ENCODE results near the gene LAMB3.

LAMB3 gene

GRCh38 chr1:209630383-209631225 lies 21.6 kb downstream of the LAMB3 start:
- DNase-seq, result no peak

DNA sequence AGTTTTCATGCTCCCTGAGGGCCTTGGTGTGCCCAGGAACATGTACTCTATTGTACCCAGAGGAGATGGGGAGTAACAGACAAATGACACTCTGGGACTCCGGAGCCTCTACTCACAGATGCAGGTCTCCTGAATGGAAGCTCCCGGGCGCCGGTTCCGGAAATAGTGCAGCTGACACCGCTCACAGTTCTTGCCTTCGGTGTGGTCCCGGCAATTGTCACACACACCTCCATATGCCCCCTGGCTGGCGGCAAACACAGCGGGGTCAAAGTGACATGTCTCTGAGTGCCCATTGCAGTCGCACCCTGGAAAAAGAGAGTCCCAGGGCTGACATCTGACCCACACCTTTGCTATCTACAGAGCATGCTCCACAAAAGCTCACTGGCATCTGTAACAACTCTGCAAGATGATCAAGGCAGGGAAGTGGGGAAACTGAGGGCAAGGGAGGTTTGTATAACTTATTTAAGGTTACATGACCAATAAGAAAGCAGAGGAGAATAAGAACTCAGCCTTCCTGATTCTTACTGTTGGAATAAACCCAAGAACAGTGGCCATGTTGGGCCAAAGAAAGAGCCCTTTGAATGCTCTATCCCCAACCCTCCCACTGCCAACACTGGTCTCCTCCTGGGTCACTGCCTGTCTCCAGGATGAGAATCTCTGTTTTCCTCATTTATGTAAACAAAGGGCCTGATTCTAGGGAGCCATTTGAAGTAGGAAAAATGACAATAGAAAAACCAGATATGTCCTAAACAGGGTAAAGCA lies 22.4 kb downstream of the LAMB3 start:
- DNase-seq, result no peak

DNA sequence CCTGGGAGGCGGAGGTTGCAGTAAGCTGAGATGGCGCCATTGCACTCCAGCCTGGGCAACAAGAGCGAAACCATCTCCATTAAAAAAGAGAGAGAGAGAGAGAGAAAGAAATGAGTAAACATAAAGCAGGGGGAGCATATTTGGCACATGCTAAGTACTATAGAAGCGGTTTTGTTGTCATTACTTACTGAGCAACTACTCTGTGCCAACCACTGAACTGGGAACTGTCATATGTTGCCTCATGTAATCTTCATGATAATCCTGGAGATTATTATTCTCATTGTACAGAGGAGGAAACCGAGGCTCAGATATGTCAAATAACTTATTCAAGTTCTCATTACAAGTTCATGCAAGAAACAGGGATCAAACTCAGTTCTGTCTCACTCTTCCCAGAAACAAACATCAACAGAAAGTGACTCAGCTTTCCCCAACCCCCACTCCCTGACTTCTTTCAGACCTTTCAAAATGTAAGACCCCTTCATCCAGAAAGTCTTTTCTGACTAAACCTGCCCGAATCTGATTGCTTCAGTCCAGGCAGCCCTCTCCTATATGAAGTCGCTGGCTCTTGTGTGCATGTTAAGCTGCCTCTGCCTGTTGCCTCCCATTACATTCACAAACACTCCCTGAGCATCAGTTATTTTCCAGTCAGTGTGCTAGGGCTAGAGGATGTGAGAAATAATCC lies 23.5 kb downstream of the LAMB3 start:
- DNase-seq, result no peak

DNA sequence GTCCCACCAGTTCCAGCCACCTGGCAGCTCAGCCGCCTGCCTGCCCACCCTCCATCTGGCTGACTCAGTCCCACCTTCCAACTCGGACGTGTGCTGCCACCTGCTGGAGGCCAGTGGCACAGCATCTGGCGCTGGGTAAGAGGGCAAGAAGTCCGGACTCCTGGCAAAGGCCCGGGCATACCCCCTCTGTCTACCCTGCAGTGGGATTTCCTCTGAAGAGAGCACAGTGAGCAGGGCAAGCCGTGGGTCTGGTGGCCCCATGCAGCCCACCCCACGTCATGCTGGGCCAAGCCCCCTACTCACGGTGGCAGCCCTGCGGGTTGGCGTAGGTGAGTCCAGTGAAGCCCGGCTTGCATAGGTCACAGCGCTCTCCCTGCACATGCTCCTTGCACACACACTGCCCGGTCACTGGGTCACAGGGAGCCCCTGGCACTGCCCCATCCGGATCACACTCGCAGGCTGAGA lies 24.5 kb downstream of the LAMB3 start:
- peak; percentile 75 for DNase-seq

DNA sequence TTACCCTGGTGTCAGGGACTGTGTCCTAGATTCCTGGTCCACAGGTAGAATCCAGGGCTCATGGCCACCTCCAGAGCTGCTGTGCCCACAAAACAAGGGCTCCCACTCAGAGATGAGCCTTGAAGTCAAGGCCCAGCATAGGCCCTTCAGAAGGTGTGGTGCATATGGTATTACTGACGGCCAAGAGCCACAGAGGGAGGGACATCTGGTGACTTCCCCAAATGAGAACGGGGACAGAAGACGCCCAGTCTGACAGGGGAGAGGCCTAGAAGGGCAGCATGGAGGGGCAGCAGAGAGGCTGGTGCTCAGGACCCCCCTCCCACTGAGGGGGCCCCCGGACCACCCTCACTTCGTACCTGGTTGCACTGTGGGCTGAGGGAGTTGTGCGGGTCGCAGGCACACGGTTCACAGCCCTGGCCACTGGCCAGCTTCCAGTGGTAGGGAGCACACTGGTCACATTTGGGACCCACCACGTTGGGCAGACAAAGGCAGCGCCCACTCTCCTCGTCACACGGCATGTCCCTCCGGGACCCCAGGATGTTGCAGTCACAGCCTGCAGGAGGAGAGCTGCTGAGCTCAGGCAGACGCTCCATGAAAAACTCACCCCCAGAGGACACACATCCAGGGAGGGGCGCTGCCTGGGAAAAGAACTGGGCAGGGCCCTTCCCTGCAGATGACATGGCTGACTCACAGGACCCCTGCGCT lies 25.0 kb downstream of the LAMB3 start:
- no peak for DNase-seq

DNA sequence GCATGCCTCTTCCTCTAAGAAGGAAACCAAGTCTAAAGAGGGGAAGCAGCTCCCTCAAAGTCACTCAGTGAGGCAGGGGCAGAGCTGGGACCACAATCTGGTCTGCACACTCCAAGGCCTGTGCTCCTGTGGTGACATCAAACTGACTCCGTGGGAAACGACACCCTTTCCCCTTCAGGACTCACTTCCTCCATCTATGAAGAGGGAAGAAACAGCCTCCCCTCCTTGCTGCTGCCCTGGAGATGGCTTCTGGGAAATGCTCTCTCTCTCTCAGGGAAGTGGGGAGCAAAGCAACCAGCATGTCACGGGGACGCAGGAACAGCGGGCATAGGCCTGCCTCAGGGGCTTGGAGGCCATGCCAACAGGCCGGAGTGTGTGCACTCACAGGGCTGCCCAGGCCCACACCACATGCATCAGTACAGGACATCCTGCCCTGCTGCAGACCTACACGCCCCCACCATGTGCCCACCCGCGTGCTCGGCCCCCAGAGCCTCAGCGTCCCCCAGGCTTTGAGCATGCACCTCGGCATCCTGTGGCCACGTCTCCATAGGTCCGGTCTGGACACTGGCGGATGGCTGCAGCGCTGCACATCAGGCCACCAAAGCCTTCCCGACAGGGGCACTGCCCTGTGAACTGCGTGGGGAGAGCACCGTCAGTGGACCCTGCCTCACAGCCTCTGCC lies 25.7 kb downstream of the LAMB3 start:
- no peak for DNase-seq

DNA sequence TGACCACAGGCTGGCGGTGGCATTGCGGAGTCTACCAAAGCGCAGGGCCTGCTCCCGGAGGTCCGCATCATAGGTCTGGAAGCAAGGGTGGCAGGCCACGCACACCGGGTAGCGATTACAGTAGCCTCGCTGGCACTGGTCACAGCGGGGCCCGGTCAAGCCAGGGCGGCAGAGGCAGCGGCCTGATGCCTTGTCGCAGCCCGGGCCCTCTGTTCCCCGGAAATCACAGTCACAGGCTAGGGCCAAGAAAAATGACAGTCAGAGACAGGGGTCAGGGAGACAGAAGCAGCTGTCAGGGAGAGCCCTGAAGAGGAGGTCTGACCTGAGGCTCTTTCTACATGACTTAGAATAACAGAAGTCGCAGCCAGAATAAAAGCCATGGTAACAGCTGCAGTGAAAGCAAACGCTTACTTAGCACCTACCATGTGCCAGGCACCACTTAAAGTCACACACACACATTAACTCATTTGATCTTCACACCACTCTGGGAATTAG lies 26.4 kb downstream of the LAMB3 start:
- DNase-seq, result no peak

DNA sequence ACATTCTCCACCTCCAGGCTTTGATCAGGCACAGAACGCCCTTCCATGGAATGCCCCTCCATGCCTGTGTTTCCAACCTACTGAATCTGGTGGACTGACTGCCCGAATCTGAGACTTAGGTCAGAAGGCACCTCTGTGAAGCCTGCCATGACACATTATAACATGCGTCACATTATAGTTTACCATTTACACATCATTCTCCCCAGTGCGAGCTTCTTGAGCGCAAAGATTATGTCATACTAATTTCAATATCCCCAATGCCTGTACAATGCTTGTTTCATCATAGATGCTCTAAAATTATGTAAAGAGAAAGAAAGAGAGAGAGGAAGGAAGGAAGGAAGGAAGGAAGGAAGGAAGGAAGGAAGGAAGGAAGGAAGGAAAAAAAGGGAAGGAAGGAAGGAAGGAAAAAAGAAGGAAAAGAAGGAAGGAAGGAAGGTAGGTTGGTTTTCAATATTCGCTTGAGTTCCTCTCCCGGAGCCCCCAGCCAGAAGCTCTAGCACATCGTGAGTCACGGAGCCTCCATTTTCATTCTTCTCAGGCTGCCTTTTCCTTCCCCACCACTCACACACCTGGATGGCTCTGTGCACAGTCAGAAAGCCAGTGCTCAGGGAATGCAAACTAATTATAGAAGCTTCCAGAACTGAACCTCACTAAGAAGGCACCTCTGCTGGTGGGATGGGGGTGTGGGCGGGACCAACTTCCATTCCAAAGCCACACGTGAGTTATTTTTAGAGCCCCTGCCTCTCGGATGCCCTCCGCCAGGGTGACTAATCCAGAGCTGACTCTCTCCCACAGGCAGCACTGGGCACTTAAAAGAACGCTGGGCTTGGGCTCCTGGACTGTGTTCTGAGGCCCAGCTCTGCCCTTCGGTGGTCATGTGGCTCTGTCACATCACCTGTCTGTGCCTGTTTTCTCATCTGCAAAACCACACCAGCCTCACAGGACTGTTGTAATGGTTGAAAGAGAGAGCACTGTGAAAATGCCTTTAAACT lies 27.4 kb downstream of the LAMB3 start:
- DNase-seq, result no peak

GRCh38 chr1:209622841-209623829 lies 29.1 kb downstream of the LAMB3 start:
- no peak for DNase-seq

- DNase-seq, result no peak
These were observed 30.2 kb downstream of the LAMB3 start for GRCh38 chr1:209621741-209622655.

GRCh38 chr1:209621286-209621685 lies 30.9 kb downstream of the LAMB3 start:
- DNase-seq, result no peak

GRCh38 chr1:209620487-209620884 lies 31.7 kb downstream of the LAMB3 start:
- no peak for DNase-seq

GRCh38 chr1:209619696-209620486 lies 32.3 kb downstream of the LAMB3 start:
- DNase-seq, result no peak

DNA sequence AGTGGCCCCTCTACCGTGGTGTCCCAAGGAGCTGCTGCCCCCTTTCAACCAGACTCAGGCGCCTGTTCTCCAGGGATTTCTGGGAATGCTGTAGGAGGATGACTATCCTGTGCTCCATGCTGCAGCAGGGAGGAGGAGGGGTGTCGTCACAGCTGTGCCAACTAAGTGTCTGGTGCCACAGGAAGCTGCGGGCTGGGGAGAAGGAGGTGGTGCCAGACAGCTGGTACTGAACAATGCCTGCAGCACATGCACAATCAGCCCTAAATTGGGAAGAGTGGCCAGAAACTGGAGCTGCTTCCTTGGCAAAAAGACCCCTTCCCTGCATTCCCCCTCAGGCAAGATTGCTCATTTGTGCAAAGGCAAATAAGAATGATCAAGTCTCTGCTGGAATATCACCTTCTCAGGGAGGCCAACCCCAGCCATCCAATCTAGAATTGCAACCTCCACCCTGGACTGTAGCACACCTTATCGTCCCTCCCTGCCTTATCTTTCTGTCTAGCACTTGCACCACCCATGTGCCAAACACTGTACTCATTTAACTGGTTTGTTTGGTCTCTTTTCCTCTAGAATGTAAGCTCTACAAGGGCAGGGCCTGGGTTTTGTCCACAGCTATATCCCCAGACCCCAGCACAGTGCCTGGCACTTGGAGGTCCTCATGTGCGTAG lies 33.3 kb downstream of the LAMB3 start:
- no peak for DNase-seq

DNA sequence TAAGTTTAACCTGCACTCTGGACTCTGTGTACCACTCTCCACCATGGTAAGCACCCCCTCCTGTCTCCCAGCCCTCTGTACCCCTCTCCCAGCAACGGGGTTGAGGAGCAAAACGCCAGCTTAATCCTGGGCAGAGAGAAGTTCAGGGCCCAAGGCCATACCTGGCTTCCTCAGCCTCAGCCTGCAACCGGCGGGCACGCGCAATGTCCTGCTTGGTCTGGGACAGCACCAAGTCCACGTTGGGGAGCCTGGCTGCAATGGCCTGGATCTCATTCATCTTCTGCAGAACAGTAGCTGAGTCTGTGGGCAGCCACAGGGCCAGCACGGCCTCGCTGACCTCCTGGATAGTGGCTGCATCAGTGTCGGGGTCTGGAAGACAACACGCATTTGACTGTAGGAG lies 33.9 kb downstream of the LAMB3 start:
- no peak for DNase-seq

GRCh38 chr1:209617755-209618154 lies 34.5 kb downstream of the LAMB3 start:
- no peak for DNase-seq
